Right renal pelvis (tissue), 4 donors: ENCODE data around the gene C12orf76. TPM values are rescaled to one million over a fixed set of nuclear protein-coding genes. Genes with fewer than 3 reads are reported as not detected.
A peak's percentile ranks its signal among the peaks of the same experiment; 100 is the strongest.

Experiments used
- DNase-seq, 4 donors: peaks; one replicate each; pipeline ENCODE4 v3.0.0-alpha.2; 2013; ENCODE audit warnings: low read depth in 4 of 4, low spot score in 3 of 4, missing footprints in 1 of 4
- polyA plus RNA-seq, 4 donors: library from polyadenylated mRNA; unstranded; fragments of 120-200 nt; gene quantifications; one replicate each; pipeline ENCODE4 v1.2.1, GENCODE V29; 2013; ENCODE audit not compliant: insufficient read length in 4 of 4

Gene C12orf76
- polyA plus RNA-seq, 4 donors: 32.0 to 34.2 (median 33.9) TPM

GRCh38 chr12:109998241-109998903 is 50.0 kb downstream of the C12orf76 start:
- no peak for DNase-seq

- DNase-seq: no peak
These were observed 50.9 kb downstream of the C12orf76 start for GRCh38 chr12:109997393-109997792.

DNA sequence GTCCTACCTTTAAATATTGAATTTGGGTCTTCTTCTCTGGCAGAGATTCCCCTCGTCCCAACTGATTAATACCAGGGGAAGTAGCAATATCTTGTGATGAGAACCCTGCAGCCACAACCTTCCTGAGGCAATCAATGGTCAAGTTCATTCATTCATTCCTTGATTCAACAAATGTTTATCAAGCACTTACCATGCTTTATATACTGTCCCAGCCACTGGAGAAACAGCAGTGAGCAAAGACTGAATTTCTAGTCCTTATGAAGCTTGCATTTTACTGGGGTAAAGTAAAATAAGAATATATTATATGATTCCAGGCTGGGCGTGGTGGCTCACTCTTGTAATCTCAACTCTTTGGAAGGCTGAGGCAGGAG is 51.9 kb downstream of the C12orf76 start:
- DNase-seq: no peak

DNA sequence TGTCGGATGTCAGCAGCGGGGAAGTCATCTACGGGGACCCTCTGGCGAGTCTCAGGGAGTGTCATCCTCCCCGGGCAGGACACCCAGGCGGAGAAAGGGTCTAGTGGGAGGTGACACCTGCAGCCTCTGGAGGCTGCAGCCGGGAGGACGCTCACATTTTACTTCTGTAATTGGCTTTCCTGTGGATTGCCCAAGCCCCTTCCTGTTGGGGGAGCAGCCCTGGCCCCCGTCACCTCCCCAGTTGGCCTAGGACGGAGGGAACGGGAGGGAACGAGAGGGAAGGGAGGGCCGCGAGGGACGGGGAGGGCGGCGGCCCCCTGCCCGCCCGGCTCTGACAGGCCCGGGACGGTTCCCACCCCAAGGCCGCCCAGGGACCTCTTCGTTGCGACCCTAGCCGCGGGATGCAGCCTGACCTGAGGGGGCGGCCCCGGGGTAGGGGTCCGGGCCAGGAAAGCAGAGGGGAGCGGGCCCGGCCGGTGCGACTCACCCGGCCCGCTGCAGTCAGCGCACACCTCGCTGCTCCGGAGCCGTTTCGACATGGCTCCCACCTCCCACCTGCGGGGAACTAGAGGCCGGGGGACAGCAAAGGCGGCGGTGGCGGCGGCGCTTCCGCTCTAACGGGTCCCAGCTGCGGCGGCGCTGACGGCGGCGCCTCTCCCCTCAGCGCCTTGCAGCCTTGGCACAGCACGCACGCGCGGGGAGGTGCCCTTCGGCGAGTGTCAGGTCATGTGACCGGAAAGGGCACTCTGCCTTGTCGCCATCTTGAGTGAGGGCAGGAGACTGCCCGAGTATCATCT is 52.4 kb downstream of the C12orf76 start, which contains the start of gene GIT2:
GIT2 (minus strand) TSS at position 683 of the 797 bp plus-strand sequence; CDS start at position 539, 144 bp downstream.
- DNase-seq: peak; percentile 80 to 84 (median 82)

GRCh38 chr12:109995361-109995685 is 53.0 kb downstream of the C12orf76 start:
- no peak for DNase-seq

DNA sequence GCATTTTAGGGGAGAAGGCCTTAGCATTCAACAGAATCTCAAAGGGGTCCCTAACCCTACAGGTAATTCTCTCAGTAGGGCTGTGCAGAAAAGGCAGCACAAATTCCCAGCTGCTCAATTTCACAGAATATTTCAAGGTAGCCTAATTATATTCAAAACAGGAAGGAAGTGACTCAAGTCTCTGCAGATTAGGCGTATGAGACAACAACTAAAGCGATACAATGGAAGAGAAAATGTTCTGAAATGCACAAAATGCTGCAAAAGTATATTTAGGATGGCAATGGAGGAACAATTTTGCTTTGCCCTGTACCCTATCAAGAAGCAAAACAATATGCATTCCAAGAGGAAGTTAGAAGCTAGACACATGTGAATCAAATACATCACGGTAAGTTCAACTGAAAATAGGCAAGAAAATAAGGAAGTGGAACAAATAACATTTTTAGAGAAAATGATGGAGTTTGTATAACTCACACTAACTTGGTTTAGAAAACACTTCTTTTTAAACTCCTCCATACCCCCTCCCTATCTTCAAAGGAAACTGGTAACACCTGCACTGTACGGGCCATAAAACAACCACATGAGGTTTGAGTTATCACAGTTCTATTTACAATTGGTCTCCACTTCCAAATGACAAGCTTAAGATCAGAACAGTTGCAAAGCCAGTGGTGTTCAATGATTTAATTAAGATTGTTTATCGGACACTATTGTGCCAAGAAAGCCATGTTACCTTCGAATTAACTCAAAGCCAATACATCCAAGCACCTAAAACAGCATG is 53.7 kb downstream of the C12orf76 start:
- no peak for DNase-seq

- DNase-seq: no peak
These were observed 55.2 kb downstream of the C12orf76 start for GRCh38 chr12:109993091-109993490.

- no peak for DNase-seq
These were observed 56.7 kb downstream of the C12orf76 start for GRCh38 chr12:109991586-109991985.

Other genes starting within 250 kb of the C12orf76 start
- gene TRPV4, start 215.1 kb downstream of the C12orf76 start, polyA plus RNA-seq: 10 to 100 TPM; 12.0 to 16.1 (median 13.0) TPM
- 10 to 100 TPM; 35.4 to 45.4 (median 37.7) TPM for gene GLTP, start 168.0 kb downstream of the C12orf76 start, polyA plus RNA-seq
- 10 to 100 TPM; 19.5 to 22.4 (median 20.4) TPM for gene TCHP, start 148.2 kb downstream of the C12orf76 start, polyA plus RNA-seq
- gene GIT2, start 52.2 kb downstream of the C12orf76 start, polyA plus RNA-seq: 10 to 100 TPM; 31.6 to 44.1 (median 34.2) TPM
- gene ANKRD13A, start 49.1 kb downstream of the C12orf76 start, polyA plus RNA-seq: 10 to 100 TPM; 37.0 to 44.3 (median 40.0) TPM
- 10 to 100 TPM; 44.0 to 54.8 (median 52.7) TPM for gene IFT81, start 75.8 kb upstream of the C12orf76 start, polyA plus RNA-seq
- 100 to 1,000 TPM; 152 to 167 (median 160) TPM for gene ATP2A2, start 232.7 kb upstream of the C12orf76 start, polyA plus RNA-seq